HepG2 (cell line): ENCODE results near the gene RNU1-1. TPM values are rescaled to one million over a fixed set of nuclear protein-coding genes. Genes with fewer than 3 reads are reported as not detected.
"Not testable (repeated sequence)": the region's sequence is repeated elsewhere in the genome, so short reads cannot be mapped to it uniquely, and the experiment has no call there.

Experiments used
- ETV5 ChIP-seq: IDR thresholded peaks from 2 replicates; pipeline ENCODE4 v1.6.1; 2018; ENCODE audit warnings: missing biosample characterization, missing genetic modification reagents, inconsistent platforms, borderline replicate concordance
- HOXA3 ChIP-seq: sonication (generic); formaldehyde crosslinking; IDR thresholded peaks from 2 replicates; pipeline ENCODE4 v1.5.0; 2020; ENCODE audit warnings: missing genetic modification reagents
- KAT8 ChIP-seq: IDR thresholded peaks from 2 replicates; pipeline ENCODE4 v1.6.1; 2016; ENCODE audit warnings: missing genetic modification reagents, missing compliant biosample characterization
- NONO ChIP-seq, 2 experiments: fragments of 450-650 bp in 1 of 2; sonication (generic) in 1 of 2; formaldehyde crosslinking in 1 of 2; IDR thresholded peaks in 1 of 2; conservative IDR thresholded peaks in 1 of 2; 2 replicates each; pipeline versions ENCODE4 v1.6.1 to v1.8.0; 2017 to 2022; ENCODE audit warnings: mild to moderate bottlenecking in 1 of 2, missing genetic modification reagents in 1 of 2, moderate library complexity in 1 of 2
- POLR2A ChIP-seq, 2 experiments: IDR thresholded peaks; 2 replicates each; pipeline ENCODE4 v1.6.1; 2011; ENCODE audit warnings: low read depth in 2 of 2, low read length in 2 of 2, mild to moderate bottlenecking in 1 of 2, moderate library complexity in 1 of 2; ENCODE audit not compliant: insufficient read depth in 1 of 2
- SALL1 ChIP-seq: sonication (generic); formaldehyde crosslinking; IDR thresholded peaks from 2 replicates; pipeline ENCODE4 v1.8.0; 2022; ENCODE audit warnings: mild to moderate bottlenecking, missing genetic modification reagents
- SOX6 ChIP-seq, 2 experiments: fragments of 450-650 bp in 1 of 2; sonication (generic) in 1 of 2; formaldehyde crosslinking in 1 of 2; IDR thresholded peaks; 2 replicates each; pipeline versions ENCODE4 v1.4.0 to v1.6.1; 2017 to 2020; ENCODE audit warnings: antibody characterized with exemption in 1 of 2, mild to moderate bottlenecking in 1 of 2, missing genetic modification reagents in 1 of 2
- SP4 ChIP-seq: sonication (generic); formaldehyde crosslinking; IDR thresholded peaks from 2 replicates; pipeline ENCODE4 v1.8.1; 2023; ENCODE audit warnings: mild to moderate bottlenecking, missing genetic modification reagents
- TAF1 ChIP-seq: sonication (generic); formaldehyde crosslinking; IDR thresholded peaks from 2 replicates; pipeline ENCODE4 v1.4.0; 2020; ENCODE audit warnings: missing genetic modification reagents
- TARDBP ChIP-seq: sonication (generic); formaldehyde crosslinking; IDR thresholded peaks from 2 replicates; pipeline ENCODE4 v1.8.0; 2022; ENCODE audit warnings: mild to moderate bottlenecking, missing genetic modification reagents
- TEAD3 ChIP-seq: optimal IDR thresholded peaks from 2 replicates; pipeline ENCODE3; 2016; ENCODE audit warnings: borderline replicate concordance
- TFDP1 ChIP-seq: IDR thresholded peaks from 2 replicates; pipeline ENCODE4 v1.6.1; 2016; ENCODE audit warnings: missing compliant biosample characterization, missing genetic modification reagents, borderline replicate concordance
- THAP11 ChIP-seq: IDR thresholded peaks from 2 replicates; pipeline ENCODE4 v1.6.1; 2016; ENCODE audit warnings: missing biosample characterization, missing genetic modification reagents
- THAP9 ChIP-seq: sonication (generic); formaldehyde crosslinking; IDR thresholded peaks from 2 replicates; pipeline ENCODE4; 2020; ENCODE audit warnings: missing genetic modification reagents, mild to moderate bottlenecking, borderline replicate concordance
- YEATS2 ChIP-seq: sonication (generic); formaldehyde crosslinking; IDR thresholded peaks from 2 replicates; pipeline ENCODE4 v1.4.0; 2020; ENCODE audit warnings: missing genetic modification reagents, borderline replicate concordance
- YEATS4 ChIP-seq: sonication (generic); formaldehyde crosslinking; IDR thresholded peaks from 2 replicates; pipeline ENCODE4 v1.4.0; 2020; ENCODE audit warnings: missing genetic modification reagents, borderline replicate concordance
- YY1 ChIP-seq: IDR thresholded peaks from 2 replicates; pipeline ENCODE4 v1.6.1; 2011; ENCODE audit warnings: low read length, low read depth, moderate library complexity, mild to moderate bottlenecking; ENCODE audit not compliant: insufficient read depth, insufficient replicate concordance
- ZGPAT ChIP-seq: IDR thresholded peaks from 2 replicates; pipeline ENCODE4 v1.6.1; 2016; ENCODE audit warnings: mild to moderate bottlenecking
- ZNF276 ChIP-seq: sonication (generic); formaldehyde crosslinking; IDR thresholded peaks from 2 replicates; pipeline ENCODE4 v1.4.0; 2020; ENCODE audit warnings: mild to moderate bottlenecking, low read depth, missing genetic modification reagents
- ZNF547 ChIP-seq: sonication (generic); formaldehyde crosslinking; IDR thresholded peaks from 2 replicates; pipeline ENCODE4 v1.5.1; 2020; ENCODE audit warnings: mild to moderate bottlenecking, missing genetic modification reagents
- polyA plus RNA-seq, 8 experiments: library from polyadenylated mRNA; depleted of rRNA in 3 of 8; stranded (reverse) in 7 of 8; unstranded in 1 of 8; fragments of >200 nt; fragmentation: Illumina TruSeq in 4 of 8; extraction: Trizol in 4 of 8; gene quantifications; 2 replicates each; pipeline versions ENCODE4 v1.2.1 to v1.2.3, GENCODE V29; 2011 to 2016; ENCODE audit warnings: low read depth in 4 of 8, missing spikeins in 1 of 8, mixed read lengths in 1 of 8; ENCODE audit not compliant: insufficient read depth in 1 of 8
- total RNA-seq, 5 experiments: library from RNA; depleted of rRNA; stranded (reverse); fragments of >200 nt; fragmentation: Illumina TruSeq; extraction: Trizol; gene quantifications; 2 replicates each; pipeline ENCODE4 v1.2.3, GENCODE V29; 2016; ENCODE audit warnings: low read depth in 1 of 5

RNU1-1 gene
- total and polyA plus RNA-seq, 2 of the 13 experiments (the other 11 are each of a cell fraction or from before 2014, with no cell fraction given): under 0.01 to 11,018 TPM

- TF ChIP-seq THAP9 (CRISPR knock-in tag): peak; percentile 30; the same call in 1 of the 2 replicates
- TF ChIP-seq YEATS2 (CRISPR knock-in tag): 0 out of 2 replicates have a peak, but pooled peaks have one; percentile 34
- TF ChIP-seq YY1: peak; percentile 6
- peak; percentile 43; the same call in 1 of the 2 replicates for TF ChIP-seq TAF1 (CRISPR knock-in tag)
- peak; percentile 19 to 26; a peak in 2 of 4 replicates for TF ChIP-seq POLR2A (IDR thresholded peaks at IDR 0.05; ENCODE audit: insufficient read depth in 1 of 2, low read depth in 2 of 2, low read length in 2 of 2)
- peak; percentile 14; the same call in 1 of the 2 replicates for TF ChIP-seq HOXA3 (CRISPR knock-in tag)
- TF ChIP-seq TEAD3: peak; percentile 65
- peak; percentile 69; the same call in 1 of the 2 replicates for TF ChIP-seq SP4 (CRISPR knock-in tag)
- peak; percentile 55; the same call in 1 of the 2 replicates for TF ChIP-seq SALL1 (CRISPR knock-in tag)
- peak; percentile 85 for TF ChIP-seq ZGPAT (CRISPR knock-in tag)
- TF ChIP-seq ETV5 (CRISPR knock-in tag): 0 out of 2 replicates have a peak, but pooled peaks have one; percentile 12
- TF ChIP-seq ZNF276: 0 out of 2 replicates have a peak, but pooled peaks have one; percentile 4
- TF ChIP-seq THAP11: peak; percentile 54; the same call in 1 of the 2 replicates
- peak; percentile 52; the same call in 1 of the 2 replicates for TF ChIP-seq KAT8 (CRISPR knock-in tag)
- not testable (repeated sequence) for TF ChIP-seq NONO, SOX6 (IDR thresholded peaks at IDR 0.05)
- TF ChIP-seq NONO (CRISPR knock-in tag; conservative IDR thresholded peaks at IDR 0.05): peak; percentile 73
- peak; percentile 49; the same call in 1 of the 2 replicates for TF ChIP-seq TARDBP
- TF ChIP-seq ZNF547 (CRISPR knock-in tag): 0 out of 2 replicates have a peak, but pooled peaks have one; percentile 16
- TF ChIP-seq YEATS4 (CRISPR knock-in tag): peak; percentile 41; the same call in 1 of the 2 replicates
- TF ChIP-seq SOX6 (CRISPR knock-in tag; IDR thresholded peaks at IDR 0.05): peak; percentile 43
- TF ChIP-seq TFDP1 (CRISPR knock-in tag): peak; percentile 43; the same call in 1 of the 2 replicates
These were observed at the start of gene RNU1-1 (continued) for GRCh38 chr1:16514107-16515055.
